Measurements from ENCODE around the gene FBXW5.

Gene FBXW5

GRCh38 chr9:136941231-136942111 is 3.1 kb downstream of the FBXW5 start:
- TF ChIP-seq, protein P1, sequence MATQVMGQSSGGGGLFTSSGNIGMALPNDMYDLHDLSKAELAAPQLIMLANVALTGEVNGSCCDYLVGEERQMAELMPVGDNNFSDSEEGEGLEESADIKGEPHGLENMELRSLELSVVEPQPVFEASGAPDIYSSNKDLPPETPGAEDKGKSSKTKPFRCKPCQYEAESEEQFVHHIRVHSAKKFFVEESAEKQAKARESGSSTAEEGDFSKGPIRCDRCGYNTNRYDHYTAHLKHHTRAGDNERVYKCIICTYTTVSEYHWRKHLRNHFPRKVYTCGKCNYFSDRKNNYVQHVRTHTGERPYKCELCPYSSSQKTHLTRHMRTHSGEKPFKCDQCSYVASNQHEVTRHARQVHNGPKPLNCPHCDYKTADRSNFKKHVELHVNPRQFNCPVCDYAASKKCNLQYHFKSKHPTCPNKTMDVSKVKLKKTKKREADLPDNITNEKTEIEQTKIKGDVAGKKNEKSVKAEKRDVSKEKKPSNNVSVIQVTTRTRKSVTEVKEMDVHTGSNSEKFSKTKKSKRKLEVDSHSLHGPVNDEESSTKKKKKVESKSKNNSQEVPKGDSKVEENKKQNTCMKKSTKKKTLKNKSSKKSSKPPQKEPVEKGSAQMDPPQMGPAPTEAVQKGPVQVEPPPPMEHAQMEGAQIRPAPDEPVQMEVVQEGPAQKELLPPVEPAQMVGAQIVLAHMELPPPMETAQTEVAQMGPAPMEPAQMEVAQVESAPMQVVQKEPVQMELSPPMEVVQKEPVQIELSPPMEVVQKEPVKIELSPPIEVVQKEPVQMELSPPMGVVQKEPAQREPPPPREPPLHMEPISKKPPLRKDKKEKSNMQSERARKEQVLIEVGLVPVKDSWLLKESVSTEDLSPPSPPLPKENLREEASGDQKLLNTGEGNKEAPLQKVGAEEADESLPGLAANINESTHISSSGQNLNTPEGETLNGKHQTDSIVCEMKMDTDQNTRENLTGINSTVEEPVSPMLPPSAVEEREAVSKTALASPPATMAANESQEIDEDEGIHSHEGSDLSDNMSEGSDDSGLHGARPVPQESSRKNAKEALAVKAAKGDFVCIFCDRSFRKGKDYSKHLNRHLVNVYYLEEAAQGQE (IDR thresholded peaks at IDR 0.05; ENCODE audit: insufficient read depth in 1 of 2, low read depth in 2 of 2, low read length in 2 of 2), result no peak
- TF ChIP-seq FOXP2 (optimal IDR thresholded peaks at IDR 0.05; ENCODE audit: borderline replicate concordance, extremely low read depth, extremely low read length, insufficient read depth) (no peak), TAF1 (IDR thresholded peaks at IDR 0.05; ENCODE audit: borderline replicate concordance, insufficient read depth, low read length) (no peak), SIN3A (IDR thresholded peaks at IDR 0.05; ENCODE audit: borderline replicate concordance, insufficient read depth, low read length) (no peak), POLR2AphosphoS5 (IDR thresholded peaks at IDR 0.05; ENCODE audit: low read depth, low read length) (no peak)

DNA sequence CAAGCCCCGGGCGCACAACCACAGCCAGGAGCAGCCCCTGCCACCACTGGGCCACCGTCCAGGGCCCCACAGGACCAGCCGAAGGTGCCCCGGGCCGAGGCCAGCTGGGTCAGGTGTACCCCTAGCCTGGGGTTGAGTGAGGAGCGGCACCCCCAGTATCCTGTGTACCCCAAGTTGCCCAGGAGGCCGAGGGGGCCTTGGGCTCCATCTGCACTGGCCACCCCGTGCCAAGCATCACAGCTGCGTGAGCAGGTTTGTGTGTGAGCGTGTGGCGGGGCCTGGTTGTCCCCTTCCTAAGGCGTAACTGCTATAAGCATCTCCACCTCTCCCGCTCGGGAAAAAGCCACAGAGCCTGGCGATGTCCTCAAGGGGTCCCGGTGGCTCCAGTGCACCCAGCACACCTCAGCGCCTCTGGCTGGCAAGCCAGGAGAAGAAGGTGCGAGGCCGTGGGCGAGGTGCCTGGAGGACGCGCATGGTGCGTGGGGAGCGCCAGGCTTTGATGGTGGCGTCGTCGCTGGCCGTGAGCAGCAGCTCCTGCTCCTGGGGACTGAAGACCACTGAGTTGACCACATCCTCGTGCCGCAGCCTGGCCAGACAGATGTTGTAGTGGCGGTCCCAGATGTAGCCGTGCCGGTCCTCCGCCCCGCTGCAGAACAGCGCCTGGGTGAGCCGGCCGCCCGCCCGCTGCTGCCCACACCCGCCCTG is 3.9 kb downstream of the FBXW5 start:
- TF ChIP-seq POLR2AphosphoS5 (IDR thresholded peaks at IDR 0.05; ENCODE audit: low read depth, low read length) (0 out of 2 replicates have a peak, but pooled peaks have one; percentile 0), FOXP2 (optimal IDR thresholded peaks at IDR 0.05; ENCODE audit: borderline replicate concordance, extremely low read depth, extremely low read length, insufficient read depth) (no peak), SIN3A (IDR thresholded peaks at IDR 0.05; ENCODE audit: borderline replicate concordance, insufficient read depth, low read length) (no peak), TAF1 (IDR thresholded peaks at IDR 0.05; ENCODE audit: borderline replicate concordance, insufficient read depth, low read length) (no peak)

GRCh38 chr9:136939996-136940525 is 4.5 kb downstream of the FBXW5 start:
- TF ChIP-seq, protein P1 (IDR thresholded peaks at IDR 0.05; ENCODE audit: insufficient read depth in 1 of 2, low read depth in 2 of 2, low read length in 2 of 2), result no peak
- TF ChIP-seq TAF1 (IDR thresholded peaks at IDR 0.05; ENCODE audit: borderline replicate concordance, insufficient read depth, low read length) (no peak), POLR2AphosphoS5 (IDR thresholded peaks at IDR 0.05; ENCODE audit: low read depth, low read length) (no peak), FOXP2 (optimal IDR thresholded peaks at IDR 0.05; ENCODE audit: borderline replicate concordance, extremely low read depth, extremely low read length, insufficient read depth) (no peak), SIN3A (IDR thresholded peaks at IDR 0.05; ENCODE audit: borderline replicate concordance, insufficient read depth, low read length) (no peak)

DNA sequence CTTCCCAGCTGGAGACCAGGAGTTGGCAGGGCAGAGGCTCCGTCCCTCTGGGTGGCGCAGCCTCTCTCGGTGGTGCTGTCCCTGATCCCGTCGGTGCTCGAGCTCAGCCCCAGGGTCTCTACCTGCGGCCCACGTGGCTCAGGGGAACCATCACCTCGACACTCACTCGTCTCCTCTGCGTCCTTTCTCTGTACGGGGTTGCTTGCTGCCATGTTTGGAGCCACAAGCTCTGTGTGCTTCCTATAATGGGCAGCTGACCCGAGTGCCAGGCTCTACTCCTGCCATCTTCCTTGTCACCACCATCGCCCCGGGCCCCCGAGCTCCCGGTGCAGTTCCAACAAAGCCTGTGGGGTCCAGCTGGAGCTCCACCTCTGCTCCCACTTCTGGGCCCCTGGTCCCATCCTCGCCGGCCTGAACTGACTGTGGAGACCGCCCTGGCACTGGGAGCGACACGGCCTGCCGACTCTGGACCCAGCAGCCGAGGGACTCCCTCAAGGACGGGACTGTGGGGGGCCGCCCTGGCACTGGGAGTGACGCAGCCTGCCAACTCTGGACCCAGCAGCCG is 5.0 kb downstream of the FBXW5 start:
- TF ChIP-seq, protein P1 (IDR thresholded peaks at IDR 0.05; ENCODE audit: insufficient read depth in 1 of 2, low read depth in 2 of 2, low read length in 2 of 2), result no peak
- TF ChIP-seq FOXP2 (optimal IDR thresholded peaks at IDR 0.05; ENCODE audit: borderline replicate concordance, extremely low read depth, extremely low read length, insufficient read depth) (no peak), TAF1 (IDR thresholded peaks at IDR 0.05; ENCODE audit: borderline replicate concordance, insufficient read depth, low read length) (no peak), SIN3A (IDR thresholded peaks at IDR 0.05; ENCODE audit: borderline replicate concordance, insufficient read depth, low read length) (no peak)
